ENCODE measurements around the gene NEU4.
"Not testable (repeated sequence)": the region's sequence is repeated elsewhere in the genome, so short reads cannot be mapped to it uniquely, and the experiment has no call there.

NEU4 gene

GRCh38 chr2:241814393-241814642 lies 5.3 kb downstream of the NEU4 start:
- no peak for DNase-seq

GRCh38 chr2:241814643-241815476 lies 5.9 kb downstream of the NEU4 start:
- no peak for DNase-seq

- no peak for DNase-seq
Observed at GRCh38 chr2:241815477-241816430, 6.8 kb downstream of the NEU4 start.

GRCh38 chr2:241816431-241817121 lies 7.6 kb downstream of the NEU4 start:
- DNase-seq = no peak

- DNase-seq = no peak
Observed at GRCh38 chr2:241817126-241817820, 8.3 kb downstream of the NEU4 start.

GRCh38 chr2:241817821-241818215 lies 8.8 kb downstream of the NEU4 start:
- DNase-seq = not testable (repeated sequence)

GRCh38 chr2:241818229-241818942 lies 9.4 kb downstream of the NEU4 start:
- DNase-seq = no peak

GRCh38 chr2:241818943-241819270 lies 9.9 kb downstream of the NEU4 start:
- no peak for DNase-seq

GRCh38 chr2:241819947-241820624 lies 11.1 kb downstream of the NEU4 start:
- not testable (repeated sequence) for DNase-seq

GRCh38 chr2:241820625-241821384 lies 11.8 kb downstream of the NEU4 start:
- DNase-seq = no peak

- DNase-seq = no peak
Observed at GRCh38 chr2:241821460-241822263, 12.7 kb downstream of the NEU4 start.

GRCh38 chr2:241822264-241822623 lies 13.3 kb downstream of the NEU4 start:
- DNase-seq = no peak

GRCh38 chr2:241823531-241824437 lies 14.8 kb downstream of the NEU4 start:
- DNase-seq = not testable (repeated sequence)

- DNase-seq = no peak
Observed at GRCh38 chr2:241827394-241827793, 18.4 kb downstream of the NEU4 start.

- DNase-seq = no peak
Observed at GRCh38 chr2:241833101-241833663, 24.2 kb downstream of the NEU4 start.

GRCh38 chr2:241833756-241834526 lies 24.9 kb downstream of the NEU4 start:
- DNase-seq = not testable (repeated sequence)

- DNase-seq = no peak
Observed at GRCh38 chr2:241834527-241835210, 25.7 kb downstream of the NEU4 start.
